ENCODE measurements around the gene ANKRD11.

DNA sequence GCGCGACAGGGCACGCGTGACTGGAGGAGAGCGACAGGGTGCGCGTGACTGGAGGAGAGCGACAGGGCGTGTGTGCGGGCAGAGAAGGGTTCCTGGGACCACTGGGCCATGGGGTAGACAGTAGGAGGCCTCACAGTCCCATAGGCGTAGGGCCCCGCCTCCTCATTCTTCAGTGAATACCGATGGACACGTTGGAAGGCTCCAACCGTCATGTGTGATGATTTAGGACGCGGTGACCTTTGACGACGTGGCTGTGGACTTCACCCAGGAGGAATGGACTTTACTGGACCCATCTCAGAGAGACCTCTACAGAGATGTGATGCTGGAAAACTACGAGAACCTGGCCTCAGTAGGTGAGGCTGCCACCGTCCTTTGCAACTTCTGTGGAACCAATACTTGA lies 267.4 kb downstream of the ANKRD11 start:
- TF ChIP-seq EP300 (IDR thresholded peaks at IDR 0.05) (no peak), POLR2AphosphoS5 (IDR thresholded peaks at IDR 0.05) (no peak), POLR2A (IDR thresholded peaks at IDR 0.05) (no peak)
- TF ChIP-seq, protein P1, sequence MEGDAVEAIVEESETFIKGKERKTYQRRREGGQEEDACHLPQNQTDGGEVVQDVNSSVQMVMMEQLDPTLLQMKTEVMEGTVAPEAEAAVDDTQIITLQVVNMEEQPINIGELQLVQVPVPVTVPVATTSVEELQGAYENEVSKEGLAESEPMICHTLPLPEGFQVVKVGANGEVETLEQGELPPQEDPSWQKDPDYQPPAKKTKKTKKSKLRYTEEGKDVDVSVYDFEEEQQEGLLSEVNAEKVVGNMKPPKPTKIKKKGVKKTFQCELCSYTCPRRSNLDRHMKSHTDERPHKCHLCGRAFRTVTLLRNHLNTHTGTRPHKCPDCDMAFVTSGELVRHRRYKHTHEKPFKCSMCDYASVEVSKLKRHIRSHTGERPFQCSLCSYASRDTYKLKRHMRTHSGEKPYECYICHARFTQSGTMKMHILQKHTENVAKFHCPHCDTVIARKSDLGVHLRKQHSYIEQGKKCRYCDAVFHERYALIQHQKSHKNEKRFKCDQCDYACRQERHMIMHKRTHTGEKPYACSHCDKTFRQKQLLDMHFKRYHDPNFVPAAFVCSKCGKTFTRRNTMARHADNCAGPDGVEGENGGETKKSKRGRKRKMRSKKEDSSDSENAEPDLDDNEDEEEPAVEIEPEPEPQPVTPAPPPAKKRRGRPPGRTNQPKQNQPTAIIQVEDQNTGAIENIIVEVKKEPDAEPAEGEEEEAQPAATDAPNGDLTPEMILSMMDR (IDR thresholded peaks at IDR 0.05): no peak
